Measurements from ENCODE around the gene PHF19. TPM values are rescaled to one million over a fixed set of nuclear protein-coding genes. Genes with fewer than 3 reads are reported as not detected.
A peak's percentile ranks its signal among the peaks of the same experiment; 100 is the strongest.

The PHF19 gene
- total and polyA plus RNA-seq, 2 donors (not counting 3 experiments of a cell fraction or from before 2014, with no cell fraction given) = 102 to 153 TPM

DNA sequence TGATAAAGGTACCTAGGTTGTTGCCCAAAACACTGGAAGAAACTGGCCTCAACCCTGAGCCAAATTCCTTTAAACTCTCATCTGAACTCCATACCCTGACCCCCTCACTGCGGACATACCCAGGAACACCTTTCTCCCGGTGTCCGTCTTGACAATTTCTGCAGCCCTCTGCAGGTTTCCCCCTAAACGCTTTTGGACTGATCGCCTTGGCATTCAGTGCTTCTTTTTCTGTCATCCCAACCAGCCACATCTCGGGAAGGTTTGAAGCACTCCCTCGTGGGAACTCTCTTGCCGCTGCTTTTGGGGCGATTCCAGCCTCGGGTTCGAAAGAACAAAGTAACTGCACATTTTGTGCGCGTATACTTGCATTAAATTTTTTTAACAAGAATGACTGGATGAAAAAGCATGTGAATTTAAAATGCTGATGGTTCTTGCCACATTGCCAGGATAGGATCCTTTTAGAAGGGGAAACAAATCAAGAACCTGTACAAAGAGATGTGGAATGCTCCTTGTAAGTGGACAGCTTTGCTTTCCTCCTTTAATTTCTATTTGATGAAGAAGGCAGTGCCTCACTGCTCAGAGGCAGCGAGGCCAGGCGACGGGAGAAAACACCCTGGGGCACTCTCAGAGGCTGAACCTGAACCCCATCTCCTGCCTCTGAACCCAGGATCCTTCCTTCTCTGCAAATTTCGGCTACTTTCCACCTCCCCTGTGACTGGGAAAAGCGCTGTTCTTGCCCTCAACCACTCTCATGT, 34.9 kb downstream of the PHF19 start:
- H2AFZ ChIP-seq (ENCODE audit: low read depth, low read length) = peak overlapping the region; percentile 66
- POLR2A ChIA-PET = no interaction called here
- intact Hi-C loops (cut with micrococcal nuclease) (loop anchor here (1.0 to 5.0 kb wide), 4 partner anchors 35 to 220 kb away; partner anchors contain the start of gene PHF19), dilution Hi-C loops (cut with MboI; ENCODE audit: extremely low pct_ligation_motif_present, low sequenced_read_pairs) (no loop called here)
- H3K4me2 ChIP-seq (ENCODE audit: insufficient read depth, low read length) = peak overlapping the region; percentile 93
- CTCF ChIA-PET = no interaction called here
- no peak for DNase-seq (ENCODE audit: low read depth, low spot score)
- no peaks in the 10 kb centered on the region for H3K36me3 ChIP-seq (ENCODE audit: control insufficient read depth in 2 of 2, extremely low read depth in 1 of 2, insufficient read depth in 2 of 2, low read length in 2 of 2)
- no peaks in the 10 kb centered on the region for H3K9me3 ChIP-seq (replicated peaks; ENCODE audit: control insufficient read depth, insufficient read depth, low read length)
- TSS peak; percentile 57 for BruUV-seq (replicated peaks)
- no peaks in the 10 kb centered on the region for H3K27me3 ChIP-seq (ENCODE audit: control insufficient read depth in 2 of 2, insufficient read depth in 2 of 2, low read length in 2 of 2)
- H3K9me1 ChIP-seq (replicated peaks; ENCODE audit: control insufficient read depth, extremely low read depth, insufficient read depth, low read length) = no peaks in the 10 kb centered on the region
- no peak for FAIRE-seq
- H3K4me3 ChIP-seq (replicated peaks in 1 of 3; ENCODE audit: insufficient read depth in 1 of 3, low read depth in 1 of 3, low read length in 3 of 3) = peak overlapping the region; percentile 53 to 80 (median 76)
- H3K4me1 ChIP-seq (ENCODE audit: control insufficient read depth, extremely low read depth, insufficient read depth, low read length) = peaks cover 17% of the 10 kb centered on the region
- peak overlapping the region; percentile 72 for H3K27ac ChIP-seq (ENCODE audit: insufficient read depth, low read depth, low read length)
- H4K20me1 ChIP-seq (replicated peaks; ENCODE audit: control insufficient read depth, extremely low read depth, insufficient read depth, low read length) = no peaks in the 10 kb centered on the region
- H3K9ac ChIP-seq (replicated peaks; ENCODE audit: extremely low read depth, insufficient read depth, low read length) = peak overlapping the region; percentile 94
- no peak for TF ChIP-seq JUN (IDR thresholded peaks at IDR 0.05; ENCODE audit: borderline replicate concordance, insufficient read depth, insufficient read length, low read depth)
- TF ChIP-seq FOS (IDR thresholded peaks at IDR 0.05; ENCODE audit: borderline replicate concordance, insufficient read depth, low read length) = no peak
- no peak for TF ChIP-seq MYC (IDR thresholded peaks at IDR 0.05; ENCODE audit: low read depth, low read length)
- TF ChIP-seq EZH2 (IDR thresholded peaks at IDR 0.05; ENCODE audit: borderline replicate concordance, low read depth, low read length, severe bottlenecking) = no peak
- TF ChIP-seq, protein P1, sequence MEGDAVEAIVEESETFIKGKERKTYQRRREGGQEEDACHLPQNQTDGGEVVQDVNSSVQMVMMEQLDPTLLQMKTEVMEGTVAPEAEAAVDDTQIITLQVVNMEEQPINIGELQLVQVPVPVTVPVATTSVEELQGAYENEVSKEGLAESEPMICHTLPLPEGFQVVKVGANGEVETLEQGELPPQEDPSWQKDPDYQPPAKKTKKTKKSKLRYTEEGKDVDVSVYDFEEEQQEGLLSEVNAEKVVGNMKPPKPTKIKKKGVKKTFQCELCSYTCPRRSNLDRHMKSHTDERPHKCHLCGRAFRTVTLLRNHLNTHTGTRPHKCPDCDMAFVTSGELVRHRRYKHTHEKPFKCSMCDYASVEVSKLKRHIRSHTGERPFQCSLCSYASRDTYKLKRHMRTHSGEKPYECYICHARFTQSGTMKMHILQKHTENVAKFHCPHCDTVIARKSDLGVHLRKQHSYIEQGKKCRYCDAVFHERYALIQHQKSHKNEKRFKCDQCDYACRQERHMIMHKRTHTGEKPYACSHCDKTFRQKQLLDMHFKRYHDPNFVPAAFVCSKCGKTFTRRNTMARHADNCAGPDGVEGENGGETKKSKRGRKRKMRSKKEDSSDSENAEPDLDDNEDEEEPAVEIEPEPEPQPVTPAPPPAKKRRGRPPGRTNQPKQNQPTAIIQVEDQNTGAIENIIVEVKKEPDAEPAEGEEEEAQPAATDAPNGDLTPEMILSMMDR (IDR thresholded peaks at IDR 0.05; ENCODE audit: extremely low read depth in 1 of 2, insufficient read depth in 1 of 2, low read depth in 1 of 2, low read length in 2 of 2) = no peak
- TF ChIP-seq POLR2A (IDR thresholded peaks at IDR 0.05; ENCODE audit: low read depth, low read length) = no peak
- TF ChIP-seq, protein P2, sequence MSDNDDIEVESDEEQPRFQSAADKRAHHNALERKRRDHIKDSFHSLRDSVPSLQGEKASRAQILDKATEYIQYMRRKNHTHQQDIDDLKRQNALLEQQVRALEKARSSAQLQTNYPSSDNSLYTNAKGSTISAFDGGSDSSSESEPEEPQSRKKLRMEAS (IDR thresholded peaks at IDR 0.05; ENCODE audit: insufficient read depth, insufficient read length) = no peak
- TF ChIP-seq GATA2 (IDR thresholded peaks at IDR 0.05; ENCODE audit: insufficient read depth, insufficient read length, low read depth, low read length) = no peak
- TF ChIP-seq POLR2AphosphoS5 (IDR thresholded peaks at IDR 0.05; ENCODE audit: insufficient read depth, low read depth, low read length) = no peak
- peaks cover 37% of the 10 kb centered on the region for H3K79me2 ChIP-seq (ENCODE audit: control insufficient read depth, insufficient read depth, low read length)
